CD4-positive, alpha-beta T cell (primary cell): Measurements from ENCODE around the gene SPTBN5. TPM values are rescaled to one million over a fixed set of nuclear protein-coding genes. Genes with fewer than 3 reads are reported as not detected.
A peak's percentile ranks its signal among the peaks of the same experiment; 100 is the strongest.

Source experiments
- ATAC-seq: fragments of 200-7000 bp; cut with Tn5 transposase; one replicate; pipeline ENCODE4 v1.10.0; 2022; ENCODE audit warnings: mild to moderate bottlenecking; ENCODE audit not compliant: poor library complexity
- CTCF ChIA-PET: fragments of 350-600 bp; sonication (Branson Sonifier 250); formaldehyde crosslinking; loops from one replicate; lab custom pipeline; 2021; ENCODE audit warnings: antibody characterized with exemption, inconsistent platforms; lab: Charles Lee
- POLR2A ChIA-PET: fragments of 350-600 bp; sonication (Branson Sonifier 250); formaldehyde crosslinking; loops from one replicate; lab custom pipeline; 2021; ENCODE audit warnings: antibody characterized with exemption, inconsistent platforms; lab: Charles Lee
- DNase-seq, 14 experiments: peaks; one replicate each; pipeline ENCODE4 v3.0.0-alpha.2; 2013 to 2020; ENCODE audit warnings: mixed read lengths in 2 of 14
- H3K27ac ChIP-seq, 2 donors: one replicate each; pipeline versions ENCODE4 v1.5.1 to v1.7.0; 2013; ENCODE audit warnings: low read length in 2 of 2, low read depth in 1 of 2, mild to moderate bottlenecking in 1 of 2
- H3K27me3 ChIP-seq, 2 experiments: 1 replicate in 1 of 2; 2 replicates in 1 of 2; pipeline versions ENCODE4 v1.6.1 to v1.7.0; 2013; ENCODE audit warnings: low read length in 2 of 2, control low read depth in 1 of 2, mild to moderate bottlenecking in 1 of 2, moderate library complexity in 1 of 2; ENCODE audit not compliant: insufficient read depth in 2 of 2, control insufficient read depth in 1 of 2
- H3K36me3 ChIP-seq: one replicate; pipeline ENCODE4 v1.6.1; 2013; ENCODE audit warnings: low read length, control low read depth; ENCODE audit not compliant: insufficient read depth
- H3K4me1 ChIP-seq: one replicate; pipeline ENCODE4 v1.6.1; 2013; ENCODE audit warnings: low read length, control low read depth; ENCODE audit not compliant: insufficient read depth
- H3K4me3 ChIP-seq: one replicate; pipeline ENCODE4 v1.5.1; 2013; ENCODE audit warnings: mild to moderate bottlenecking, low read length, moderate library complexity
- H3K9me3 ChIP-seq, 2 experiments: 1 replicate in 1 of 2; 2 replicates in 1 of 2; pipeline versions ENCODE4 v1.6.1 to v1.7.0; 2013; ENCODE audit warnings: low read length in 2 of 2, mild to moderate bottlenecking in 2 of 2, control low read depth in 1 of 2, moderate library complexity in 1 of 2; ENCODE audit not compliant: control insufficient read depth in 1 of 2, insufficient read depth in 1 of 2
- H3K27ac Mint-ChIP-seq: one replicate; pipeline ENCODE4 v1.8.0; 2020; ENCODE audit warnings: mixed read lengths
- H3K27me3 Mint-ChIP-seq: one replicate; pipeline ENCODE4 v1.8.0; 2021; ENCODE audit warnings: mixed read lengths
- H3K36me3 Mint-ChIP-seq: one replicate; pipeline ENCODE4 v1.8.0; 2021; ENCODE audit warnings: low read depth, mixed read lengths
- H3K4me1 Mint-ChIP-seq: one replicate; pipeline ENCODE4 v1.8.0; 2021; ENCODE audit warnings: low read depth, mixed read lengths
- H3K4me3 Mint-ChIP-seq: one replicate; pipeline ENCODE4 v1.8.0; 2020; ENCODE audit warnings: mild to moderate bottlenecking, mixed read lengths
- H3K9me3 Mint-ChIP-seq: one replicate; pipeline ENCODE4 v1.8.0; 2020; ENCODE audit warnings: mixed read lengths
- CTCF ChIP-seq: fragments of 200-600 bp; IDR thresholded peaks from one replicate; pipeline ENCODE4 v1.8.0; 2022; ENCODE audit warnings: antibody characterized with exemption, mild to moderate bottlenecking
- intact Hi-C, 2 experiments: fragments of 100-400 bp; cut with DNase I in 1 of 2; cut with micrococcal nuclease in 1 of 2; formaldehyde crosslinking; loops; one replicate each; pipeline versions ENCODE4 v1.15.1 to v1.9.0; 2023 to 2025; cut with DNase I, micrococcal nuclease
- total RNA-seq, 174 experiments: library from RNA in 2 of 174; stranded (reverse) in 2 of 174; gene quantifications; one replicate each; pipeline ENCODE4 v1.2.3 and lab custom pipeline; 2021 to 2026

Gene SPTBN5
- total RNA-seq, 2 experiments from 2014 or later, result 2.2 to 2.3 TPM

- no peak overlapping the region for H3K27ac Mint-ChIP-seq
- peaks cover 48% of the 10 kb centered on the region for H3K36me3 Mint-ChIP-seq
- ChIA-PET CTCF (interaction anchor here (1.2 to 4.1 kb wide), 5 partner anchors 14 to 117 kb away, joined by 3 to 91 read pairs (median 6); partner anchors contain the start of gene MAPKBP1), POLR2A (interaction anchor here (1.9 to 3.1 kb wide), 2 partner anchors 15 to 40 kb away, joined by 5 to 39 read pairs; partner anchors contain the start of genes JMJD7 and MAPKBP1)
- DNase-seq (no peak), ATAC-seq (no peak)
- peaks cover 43% of the 10 kb centered on the region for H3K36me3 ChIP-seq
- H3K27me3 Mint-ChIP-seq, result no peaks in the 10 kb centered on the region
- H3K9me3 Mint-ChIP-seq, result no peaks in the 10 kb centered on the region
- intact Hi-C loops, result loop anchor here (5.0 to 10.0 kb wide), 5 partner anchors 89 to 908 kb away; partner anchors contain the start of gene TYRO3 (in 1 of the 2)
- no peak for TF ChIP-seq CTCF
- no peak overlapping the region for H3K27ac ChIP-seq
- H3K27me3 ChIP-seq, result no peaks in the 10 kb centered on the region
- H3K4me1 Mint-ChIP-seq, result peaks cover 12% of the 10 kb centered on the region
- H3K4me3 ChIP-seq, result no peak overlapping the region
- H3K4me1 ChIP-seq, result peaks cover 19% of the 10 kb centered on the region
- H3K4me3 Mint-ChIP-seq, result no peak overlapping the region
- no peaks in the 10 kb centered on the region for H3K9me3 ChIP-seq
Measured at GRCh38 chr15:41812820-41813375, 81.0 kb downstream of the SPTBN5 start.

DNA sequence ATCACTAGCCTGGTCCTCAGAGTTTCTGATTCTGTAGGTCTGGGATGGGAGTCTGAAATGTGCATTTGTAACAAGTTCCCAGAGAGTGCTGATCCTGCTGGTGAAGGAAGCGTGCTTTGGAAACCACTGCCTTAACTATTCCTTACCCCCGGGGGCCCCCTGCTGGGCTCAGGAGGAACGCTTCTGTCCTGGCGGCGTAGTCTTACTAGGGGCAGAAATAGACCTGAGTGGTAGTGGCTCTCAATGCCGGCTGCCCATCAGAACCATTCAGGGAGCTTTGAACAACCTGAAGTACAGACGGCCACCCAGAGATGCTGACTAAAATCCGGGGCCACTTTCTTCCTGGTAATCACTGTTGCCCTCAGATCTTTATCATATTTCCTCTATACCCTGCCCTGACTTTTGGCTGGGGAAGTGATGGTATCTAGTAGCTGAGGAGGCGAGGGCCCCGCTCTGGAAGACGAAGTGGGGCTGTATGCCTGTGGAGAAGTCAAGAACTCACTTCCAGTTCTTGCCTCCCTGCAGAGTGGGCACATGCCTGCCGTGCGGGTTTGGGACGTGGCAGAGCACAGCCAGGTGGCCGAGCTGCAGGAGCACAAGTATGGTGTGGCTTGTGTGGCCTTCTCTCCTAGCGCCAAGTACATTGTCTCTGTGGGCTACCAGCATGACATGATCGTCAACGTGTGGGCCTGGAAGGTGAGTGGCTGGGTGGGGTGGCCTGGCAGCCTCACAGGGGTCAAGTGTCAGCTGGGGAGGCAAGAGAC, 82.2 kb downstream of the SPTBN5 start:
- ChIA-PET POLR2A (interaction anchor here (1.3 to 3.1 kb wide), 4 partner anchors 16 to 115 kb away, joined by 3 to 39 read pairs (median 8); partner anchors contain the start of genes JMJD7 and MAPKBP1), CTCF (interaction anchor here (0.7 to 4.1 kb wide), 9 partner anchors 34 to 345 kb away, joined by 3 to 91 read pairs (median 5); partner anchors contain the start of gene MAPKBP1)
- Histone ChIP-seq H3K9me3 (no peaks in the 10 kb centered on the region), H3K27ac (no peak overlapping the region), H3K4me3 (no peak overlapping the region), H3K4me1 (peaks cover 19% of the 10 kb centered on the region), H3K27me3 (no peaks in the 10 kb centered on the region), H3K36me3 (peaks cover 32% of the 10 kb centered on the region)
- intact Hi-C loops, result loop anchor here (1.0 to 10.0 kb wide), 10 partner anchors 39 to 907 kb away; partner anchors contain the start of gene TYRO3 (in 1 of the 2)
- ATAC-seq (peak; percentile 97), DNase-seq (peak; percentile 62 to 88 (median 70))
- H3K27me3 Mint-ChIP-seq, result no peaks in the 10 kb centered on the region
- peaks cover 36% of the 10 kb centered on the region for H3K36me3 Mint-ChIP-seq
- no peaks in the 10 kb centered on the region for H3K9me3 Mint-ChIP-seq
- peaks cover 12% of the 10 kb centered on the region for H3K4me1 Mint-ChIP-seq
- peak overlapping the region; percentile 43 for H3K27ac Mint-ChIP-seq
- H3K4me3 Mint-ChIP-seq, result no peak overlapping the region
- peak; percentile 92 for TF ChIP-seq CTCF

- ATAC-seq, result peak; percentile 8
- intact Hi-C loops, result loop anchor here (1.0 to 10.0 kb wide), 10 partner anchors 39 to 906 kb away; partner anchors contain the start of gene TYRO3 (in 1 of the 2)
- DNase-seq, result no peak
- no peak for TF ChIP-seq CTCF
- Mint-ChIP-seq H3K4me3 (no peak overlapping the region), H3K4me1 (peaks cover 12% of the 10 kb centered on the region), H3K9me3 (no peaks in the 10 kb centered on the region), H3K27ac (peak overlapping the region; percentile 43), H3K36me3 (peaks cover 28% of the 10 kb centered on the region), H3K27me3 (no peaks in the 10 kb centered on the region)
- peaks cover 19% of the 10 kb centered on the region for H3K4me1 ChIP-seq
- H3K9me3 ChIP-seq, result no peaks in the 10 kb centered on the region
- ChIA-PET POLR2A (interaction anchor here (1.3 to 3.1 kb wide), 4 partner anchors 17 to 115 kb away, joined by 3 to 39 read pairs (median 8); partner anchors contain the start of genes JMJD7 and MAPKBP1), CTCF (interaction anchor here (0.6 to 4.1 kb wide), 9 partner anchors 26 to 345 kb away, joined by 3 to 91 read pairs (median 5); partner anchors contain the start of gene MAPKBP1)
- no peak overlapping the region for H3K4me3 ChIP-seq
- peaks cover 30% of the 10 kb centered on the region for H3K36me3 ChIP-seq
- H3K27ac ChIP-seq, result no peak overlapping the region
- no peaks in the 10 kb centered on the region for H3K27me3 ChIP-seq
Measured at GRCh38 chr15:41810651-41811431, 83.0 kb downstream of the SPTBN5 start.
